H9 (cell line): Measurements from ENCODE around the gene MRPL44. TPM values are rescaled to one million over a fixed set of nuclear protein-coding genes. Genes with fewer than 3 reads are reported as not detected.

Experiments
- DNase-seq: peaks from one replicate; pipeline ENCODE4 v3.0.0-alpha.2; 2017
- H2AFZ ChIP-seq: one replicate; pipeline ENCODE4 v1.6.1; 2013; ENCODE audit warnings: mild to moderate bottlenecking, low read length, control low read depth, moderate library complexity
- H2AK5ac ChIP-seq: 2 replicates; pipeline ENCODE4 v1.6.1; 2013; ENCODE audit warnings: low read length, control low read depth, mixed read lengths; ENCODE audit not compliant: insufficient read length
- H2BK120ac ChIP-seq: one replicate; pipeline ENCODE4 v1.6.1; 2013; ENCODE audit warnings: low read depth, mild to moderate bottlenecking, low read length, control low read depth, inconsistent platforms; ENCODE audit not compliant: poor library complexity, severe bottlenecking
- H2BK12ac ChIP-seq: 2 replicates; pipeline ENCODE4 v1.6.1; 2013; ENCODE audit warnings: low read length, control low read depth, mixed read lengths, low read depth; ENCODE audit not compliant: insufficient read length
- H2BK15ac ChIP-seq: 2 replicates; pipeline ENCODE4 v1.6.1; 2013; ENCODE audit warnings: low read depth, low read length, control low read depth
- H2BK20ac ChIP-seq: one replicate; pipeline ENCODE4 v1.6.1; 2013; ENCODE audit warnings: low read depth, mild to moderate bottlenecking, low read length, control low read depth, inconsistent platforms; ENCODE audit not compliant: poor library complexity, severe bottlenecking
- H2BK5ac ChIP-seq: 2 replicates; pipeline ENCODE4 v1.6.1; 2013; ENCODE audit warnings: low read length, control low read depth, mixed read lengths; ENCODE audit not compliant: insufficient read length
- H3K14ac ChIP-seq: 2 replicates; pipeline ENCODE4 v1.6.1; 2013; ENCODE audit warnings: low read length, control low read depth; ENCODE audit not compliant: insufficient read depth
- H3K18ac ChIP-seq: 2 replicates; pipeline ENCODE4 v1.6.1; 2013; ENCODE audit warnings: low read depth, mild to moderate bottlenecking, mixed read lengths, low read length, control low read depth; ENCODE audit not compliant: insufficient read length
- H3K23ac ChIP-seq: 2 replicates; pipeline ENCODE4 v1.6.1; 2013; ENCODE audit warnings: low read length, control low read depth, mixed read lengths, low read depth; ENCODE audit not compliant: insufficient read length
- H3K23me2 ChIP-seq: 2 replicates; pipeline ENCODE4 v1.6.1; 2013; ENCODE audit warnings: low read depth, mild to moderate bottlenecking, mixed read lengths, low read length, control low read depth; ENCODE audit not compliant: insufficient read length, poor library complexity, severe bottlenecking
- H3K27ac ChIP-seq: 2 replicates; pipeline ENCODE4 v1.5.1; 2013; ENCODE audit warnings: low read length, control low read depth, mixed read lengths, low read depth; ENCODE audit not compliant: insufficient read length
- H3K27me3 ChIP-seq: 2 replicates; pipeline ENCODE4 v1.6.1; 2013; ENCODE audit warnings: low read length, control low read depth, inconsistent platforms; ENCODE audit not compliant: insufficient read depth
- H3K4ac ChIP-seq: 2 replicates; pipeline ENCODE4 v1.6.1; 2013; ENCODE audit warnings: low read depth, mild to moderate bottlenecking, control low read depth, inconsistent platforms, low read length, moderate library complexity
- H3K4me1 ChIP-seq: 2 replicates; pipeline ENCODE4 v1.6.1; 2013; ENCODE audit warnings: low read length, control low read depth, inconsistent platforms; ENCODE audit not compliant: insufficient read depth
- H3K4me2 ChIP-seq: 2 replicates; pipeline ENCODE4 v1.6.1; 2013; ENCODE audit warnings: low read length, control low read depth, mixed read lengths; ENCODE audit not compliant: insufficient read length, insufficient read depth
- H3K56ac ChIP-seq: 2 replicates; pipeline ENCODE4 v1.6.1; 2013; ENCODE audit warnings: low read depth, mild to moderate bottlenecking, mixed read lengths, low read length, control low read depth; ENCODE audit not compliant: insufficient read length
- H3K79me1 ChIP-seq: 2 replicates; pipeline ENCODE4 v1.6.1; 2013; ENCODE audit warnings: low read depth, mild to moderate bottlenecking, moderate library complexity, low read length, control low read depth, inconsistent platforms; ENCODE audit not compliant: insufficient read depth, poor library complexity, severe bottlenecking
- H3K79me2 ChIP-seq: 2 replicates; pipeline ENCODE4 v1.6.1; 2013; ENCODE audit warnings: low read length, control low read depth, inconsistent platforms; ENCODE audit not compliant: insufficient read depth
- H3K9ac ChIP-seq: 2 replicates; pipeline ENCODE4 v1.6.1; 2013; ENCODE audit warnings: low read length, control low read depth, mixed read lengths; ENCODE audit not compliant: insufficient read length; ENCODE audit errors: extremely low read depth
- H3K9me3 ChIP-seq: one replicate; pipeline ENCODE4 v1.6.1; 2013; ENCODE audit warnings: low read depth, low read length, inconsistent platforms; ENCODE audit not compliant: control insufficient read depth
- H3T11ph ChIP-seq: one replicate; pipeline ENCODE4 v1.6.1; 2013; ENCODE audit warnings: mild to moderate bottlenecking, low read length, control low read depth, inconsistent platforms
- H4K20me1 ChIP-seq: one replicate; pipeline ENCODE4 v1.6.1; 2013; ENCODE audit not compliant: control insufficient read depth, insufficient read length, insufficient read depth
- H4K5ac ChIP-seq: 2 replicates; pipeline ENCODE4 v1.6.1; 2013; ENCODE audit warnings: low read depth, mild to moderate bottlenecking, mixed read lengths, low read length, control low read depth; ENCODE audit not compliant: insufficient read length
- H4K8ac ChIP-seq: replicated peaks from 2 replicates; pipeline ENCODE4 v1.6.1; 2013; ENCODE audit warnings: low read length, control low read depth, mixed read lengths, low read depth; ENCODE audit not compliant: insufficient read length
- H4K91ac ChIP-seq: 2 replicates; pipeline ENCODE4 v1.6.1; 2013; ENCODE audit warnings: low read depth, mild to moderate bottlenecking, moderate library complexity, mixed read lengths, low read length, control low read depth; ENCODE audit not compliant: insufficient read length
- H3K27ac Mint-ChIP-seq, 3 experiments: 2 replicates in 2 of 3; 3 replicates in 1 of 3; pipeline ENCODE4 v1.8.0; 2020 to 2021; ENCODE audit warnings: mixed read lengths in 3 of 3, mild to moderate bottlenecking in 1 of 3, moderate library complexity in 1 of 3
- H3K27me3 Mint-ChIP-seq: 2 replicates; pipeline ENCODE4 v1.8.0; 2021; ENCODE audit warnings: low read depth, mild to moderate bottlenecking, moderate library complexity, mixed read lengths
- H3K36me3 Mint-ChIP-seq, 3 experiments: 2 replicates in 2 of 3; 3 replicates in 1 of 3; pipeline ENCODE4 v1.8.0; 2020 to 2021; ENCODE audit warnings: low read depth in 3 of 3, mixed read lengths in 3 of 3; ENCODE audit not compliant: insufficient read depth in 1 of 3
- H3K4me1 Mint-ChIP-seq, 2 experiments: 2 replicates each; pipeline ENCODE4 v1.8.0; 2020; ENCODE audit warnings: mixed read lengths in 2 of 2
- H3K4me3 Mint-ChIP-seq, 2 experiments: 2 replicates in 1 of 2; 3 replicates in 1 of 2; pipeline ENCODE4 v1.8.0; 2020 to 2021; ENCODE audit warnings: mild to moderate bottlenecking in 2 of 2, mixed read lengths in 2 of 2, moderate library complexity in 1 of 2
- H3K9me3 Mint-ChIP-seq, 2 experiments: 2 replicates in 1 of 2; 3 replicates in 1 of 2; pipeline ENCODE4 v1.8.0; 2020; ENCODE audit warnings: mild to moderate bottlenecking in 2 of 2, mixed read lengths in 2 of 2, moderate library complexity in 1 of 2
- CTCF ChIP-seq: fragments of 200-600 bp; sonication (generic); conservative IDR thresholded peaks from 3 replicates; pipeline ENCODE4 v1.8.0; 2021; ENCODE audit warnings: antibody characterized with exemption, mild to moderate bottlenecking
- WGBS: extraction: QIAGEN DNeasy Blood & Tissue Kit; methylation state at CpG from one replicate; pipeline ENCODE4 v1.1.7; 2013; ENCODE audit warnings: missing lambda C conversion rate, low lambda C conversion rate, mixed read lengths; ENCODE audit not compliant: insufficient read length; ENCODE audit errors: extremely low coverage; 5-methylcytosine and 5-hydroxymethylcytosine counted together
- total RNA-seq: library from RNA; stranded (reverse); gene quantifications from 2 replicates; pipeline ENCODE4 v1.2.1, GENCODE V29; 2021

Gene MRPL44
- total RNA-seq, 1 experiment from 2014 or later, result 46.1 TPM

DNA sequence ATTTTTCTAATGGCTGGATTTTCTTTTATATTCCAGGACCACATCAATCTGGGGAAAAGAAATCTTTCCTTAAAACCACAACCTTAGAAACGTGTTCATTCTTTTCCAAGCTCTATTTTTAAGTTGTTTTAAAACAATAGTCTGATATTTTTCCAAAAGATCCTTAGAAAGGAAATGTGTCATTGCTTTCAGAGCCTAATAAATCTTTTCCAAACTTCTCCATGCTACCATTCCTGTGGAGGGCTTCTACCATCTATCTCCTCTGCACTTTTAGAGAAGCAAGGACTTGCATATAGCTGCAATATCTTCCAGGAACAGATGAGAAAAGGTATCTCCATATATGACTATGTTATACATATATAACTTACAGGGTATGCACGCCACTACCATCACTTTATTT lies 33.3 kb upstream of the MRPL44 start:
- no CpG with 5 or more reads among the region's 2 CpGs for WGBS
- Mint-ChIP-seq H3K9me3 (peaks cover 9 to 21% of the 10 kb centered on the region in 2 experiments), H3K27ac (no peak overlapping the region), H3K4me3 (no peak overlapping the region), H3K4me1 (peaks cover 0 to 11% of the 10 kb centered on the region in 2 experiments; a peak in 2 of 4 replicates), H3K27me3 (no peaks in the 10 kb centered on the region), H3K36me3 (peaks cover 23 to 41% (median 38%) of the 10 kb centered on the region in 3 experiments; a peak in 6 of 7 replicates)
- H3K79me1 ChIP-seq, result peaks cover 10% of the 10 kb centered on the region
- no peak overlapping the region for H3T11ph ChIP-seq
- H3K9me3 ChIP-seq, result no peaks in the 10 kb centered on the region
- no peak overlapping the region for H4K5ac ChIP-seq
- H2AFZ ChIP-seq, result no peak overlapping the region
- DNase-seq, result no peak
- no peaks in the 10 kb centered on the region for H3K23me2 ChIP-seq
- no peak overlapping the region for H3K56ac ChIP-seq
- H3K27me3 ChIP-seq, result no peaks in the 10 kb centered on the region
- no peaks in the 10 kb centered on the region for H4K20me1 ChIP-seq
- H3K4ac ChIP-seq, result no peak overlapping the region
- H2BK5ac ChIP-seq, result no peak overlapping the region
- H3K79me2 ChIP-seq, result peaks cover 13% of the 10 kb centered on the region; the same call in 1 of the 2 replicates
- H2BK20ac ChIP-seq, result no peak overlapping the region
- no peak overlapping the region for H3K14ac ChIP-seq
- no peak overlapping the region for H3K27ac ChIP-seq
- H2BK15ac ChIP-seq, result no peak overlapping the region
- H2BK12ac ChIP-seq, result no peak overlapping the region
- H3K4me2 ChIP-seq, result no peak overlapping the region
- TF ChIP-seq CTCF, result no peak
- no peak overlapping the region for H3K9ac ChIP-seq
- H2AK5ac ChIP-seq, result no peak overlapping the region
- no peak overlapping the region for H4K91ac ChIP-seq
- no peak overlapping the region for H3K18ac ChIP-seq
- no peak overlapping the region for H2BK120ac ChIP-seq
- no peak overlapping the region for H3K23ac ChIP-seq
- no peaks in the 10 kb centered on the region; the same call in 1 of the 2 replicates for H3K4me1 ChIP-seq
- H4K8ac ChIP-seq, result no peak overlapping the region
